ENCODE data around the gene EPS15. TPM values are rescaled to one million over a fixed set of nuclear protein-coding genes. Genes with fewer than 3 reads are reported as not detected.
A peak's percentile ranks its signal among the peaks of the same experiment; 100 is the strongest.

The EPS15 gene
- total and polyA plus RNA-seq, 8 donors, result 9.9 to 42.0 (median 25.3) TPM

DNA sequence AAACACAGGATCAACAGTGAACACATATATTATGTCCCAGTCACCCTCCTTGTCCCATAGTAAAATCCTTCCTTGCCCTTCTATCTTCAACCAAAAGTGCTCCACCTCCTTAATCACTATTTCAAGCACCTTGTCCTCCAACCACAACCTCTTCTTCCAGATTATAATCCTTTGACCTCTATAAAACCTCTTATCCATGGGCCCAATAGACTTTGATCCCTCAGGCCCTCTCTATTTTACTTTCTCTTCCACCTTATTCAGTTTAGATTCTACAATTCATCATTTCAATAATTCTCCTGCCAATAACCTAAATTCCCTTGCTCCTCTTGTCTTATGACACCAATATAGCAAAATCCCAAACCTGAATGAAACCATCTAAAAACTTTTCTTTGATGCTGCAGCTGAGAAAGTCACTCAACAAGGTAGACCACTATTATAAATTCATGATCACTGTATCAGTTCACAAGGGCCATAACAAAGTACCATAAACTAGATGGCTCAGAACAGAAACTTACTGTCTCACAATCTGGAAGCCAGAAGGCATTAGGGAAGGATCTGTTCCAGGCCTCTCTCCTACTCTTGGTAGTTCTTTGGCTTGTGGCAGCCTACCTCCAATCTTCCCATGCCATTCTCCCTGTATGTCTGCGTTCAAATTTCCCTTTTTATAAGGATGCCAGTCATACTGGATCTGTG, 24.8 kb downstream of the EPS15 start:
- Histone ChIP-seq H3K4me3 (no peak overlapping the region), H3K27ac (no peak overlapping the region), H3K9me3 (no peaks in the 10 kb centered on the region), H3K36me3 (no peaks in the 10 kb centered on the region), H3K4me1 (peaks cover 3 to 30% (median 11%) of the 10 kb centered on the region in 3 donors), H3K27me3 (no peaks in the 10 kb centered on the region)
- WGBS, 2 donors, result 89 to 91% methylated on average over 1 of the region's 1 CpG
- intact Hi-C loops (cut with DNase I), result no loop called here
- TF ChIP-seq, protein P1, sequence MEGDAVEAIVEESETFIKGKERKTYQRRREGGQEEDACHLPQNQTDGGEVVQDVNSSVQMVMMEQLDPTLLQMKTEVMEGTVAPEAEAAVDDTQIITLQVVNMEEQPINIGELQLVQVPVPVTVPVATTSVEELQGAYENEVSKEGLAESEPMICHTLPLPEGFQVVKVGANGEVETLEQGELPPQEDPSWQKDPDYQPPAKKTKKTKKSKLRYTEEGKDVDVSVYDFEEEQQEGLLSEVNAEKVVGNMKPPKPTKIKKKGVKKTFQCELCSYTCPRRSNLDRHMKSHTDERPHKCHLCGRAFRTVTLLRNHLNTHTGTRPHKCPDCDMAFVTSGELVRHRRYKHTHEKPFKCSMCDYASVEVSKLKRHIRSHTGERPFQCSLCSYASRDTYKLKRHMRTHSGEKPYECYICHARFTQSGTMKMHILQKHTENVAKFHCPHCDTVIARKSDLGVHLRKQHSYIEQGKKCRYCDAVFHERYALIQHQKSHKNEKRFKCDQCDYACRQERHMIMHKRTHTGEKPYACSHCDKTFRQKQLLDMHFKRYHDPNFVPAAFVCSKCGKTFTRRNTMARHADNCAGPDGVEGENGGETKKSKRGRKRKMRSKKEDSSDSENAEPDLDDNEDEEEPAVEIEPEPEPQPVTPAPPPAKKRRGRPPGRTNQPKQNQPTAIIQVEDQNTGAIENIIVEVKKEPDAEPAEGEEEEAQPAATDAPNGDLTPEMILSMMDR (IDR thresholded peaks at IDR 0.05), result no peak
- FAIRE-seq (no peak), ATAC-seq (no peak), DNase-seq (no peak)

DNA sequence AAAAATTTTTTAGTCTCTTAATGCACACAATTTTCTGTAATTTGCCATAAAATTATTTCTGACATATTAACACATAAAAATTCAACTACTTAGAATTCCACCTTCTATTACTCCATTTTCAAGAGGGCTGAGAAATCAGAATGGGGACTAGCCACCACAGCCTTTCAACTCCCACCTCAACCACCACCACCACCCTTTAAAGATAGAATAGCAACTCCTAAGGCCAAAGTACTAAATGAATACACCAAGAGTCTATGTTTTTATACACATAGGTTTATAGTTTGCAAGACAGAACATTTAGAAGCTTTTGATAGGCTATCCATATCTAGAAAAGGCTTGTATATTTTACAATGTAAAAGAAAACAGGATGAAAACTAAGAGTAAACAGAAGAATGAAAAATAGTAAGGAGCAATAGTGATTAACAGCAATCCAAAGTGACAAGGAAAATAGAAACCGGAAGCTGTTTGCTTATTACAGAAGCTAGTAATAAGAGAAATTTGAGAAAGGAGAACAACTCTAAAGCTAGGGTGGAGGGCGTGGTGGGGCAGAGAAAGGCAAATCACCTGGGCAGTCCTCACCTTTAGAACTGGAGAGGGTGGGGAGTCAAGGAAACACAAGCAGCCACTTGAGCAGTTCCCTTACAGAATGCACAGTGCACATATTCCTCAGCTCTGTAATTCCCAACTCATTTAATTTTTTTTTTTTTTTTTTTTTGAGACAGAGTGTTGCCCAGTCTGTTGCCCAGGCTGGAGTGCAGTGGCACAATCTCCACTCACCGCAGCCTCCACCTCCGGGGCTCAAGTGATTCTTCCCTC, 27.7 kb downstream of the EPS15 start:
- Histone ChIP-seq H3K27me3 (no peaks in the 10 kb centered on the region), H3K9me3 (no peaks in the 10 kb centered on the region), H3K4me1 (peaks cover 3 to 41% (median 11%) of the 10 kb centered on the region in 3 donors), H3K4me3 (no peak overlapping the region), H3K36me3 (no peaks in the 10 kb centered on the region), H3K27ac (no peak overlapping the region)
- WGBS, 2 donors, result 62 to 64% methylated on average over 4 of the region's 4 CpGs
- ATAC-seq, result peak in 3 of 4 donors; percentile 20 to 47 (median 46)
- no peak for DNase-seq
- TF ChIP-seq, protein P1 (IDR thresholded peaks at IDR 0.05), result no peak
- intact Hi-C loops (cut with DNase I), result no loop called here
- no peak for FAIRE-seq

DNA sequence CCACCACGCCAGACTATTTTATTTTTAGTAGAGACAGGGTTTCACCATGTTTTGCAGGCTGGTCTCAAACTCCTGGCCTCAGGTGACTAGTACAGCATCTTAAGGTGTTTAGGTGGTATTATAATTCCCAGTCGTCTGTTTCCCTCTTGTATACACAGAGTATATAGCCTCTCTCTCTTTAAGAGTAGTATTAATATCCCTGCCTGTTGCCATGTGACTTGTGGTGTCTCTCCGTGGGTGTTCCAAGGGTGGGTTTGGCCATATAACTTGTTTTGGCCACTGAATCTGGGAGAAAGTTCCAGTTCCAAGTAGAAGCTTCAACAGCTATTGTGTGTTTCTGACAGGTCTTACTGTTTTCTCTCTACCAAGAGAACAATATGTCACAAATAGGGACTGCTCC, 29.6 kb downstream of the EPS15 start:
- peaks cover 3 to 26% (median 3%) of the 10 kb centered on the region in 3 donors for H3K4me1 ChIP-seq
- WGBS, 2 donors, result 81 to 91% methylated on average over 3 of the region's 3 CpGs

DNA sequence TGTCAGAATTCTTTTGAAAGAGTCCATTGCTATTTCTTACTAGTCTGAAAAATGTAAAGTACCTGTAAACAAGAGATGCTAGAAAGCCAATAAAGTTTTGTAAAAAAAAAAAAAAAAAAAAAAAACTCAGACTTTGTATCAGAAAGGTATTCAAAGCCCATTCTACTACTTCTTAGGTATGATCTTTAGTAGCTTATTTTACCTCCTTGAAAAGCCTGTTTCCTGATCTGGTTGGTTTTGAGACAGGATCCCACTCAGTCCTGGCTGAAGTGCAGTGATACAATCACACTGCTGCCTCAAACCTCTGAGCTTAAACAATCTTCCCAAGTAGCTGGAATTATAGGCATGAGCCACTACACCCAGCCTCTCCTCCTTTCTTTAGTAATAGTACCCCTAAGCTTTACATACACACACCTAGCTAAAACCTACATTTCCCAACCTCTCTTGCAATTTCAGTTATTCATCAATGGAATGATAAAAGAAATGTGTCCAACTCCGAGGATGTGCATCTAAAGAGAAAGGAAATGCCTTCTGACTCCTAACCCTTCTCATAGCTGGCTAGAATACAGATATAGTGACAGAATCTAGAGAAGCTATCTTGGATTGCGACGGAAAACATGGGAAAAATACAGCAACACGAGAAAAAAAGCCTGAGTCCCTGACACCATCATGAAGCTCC, 30.6 kb downstream of the EPS15 start:
- H3K4me3 ChIP-seq, result no peak overlapping the region
- H3K27me3 ChIP-seq, result no peaks in the 10 kb centered on the region
- H3K9me3 ChIP-seq, result no peaks in the 10 kb centered on the region
- FAIRE-seq, result no peak
- no peak overlapping the region for H3K27ac ChIP-seq
- no peaks in the 10 kb centered on the region for H3K36me3 ChIP-seq
- 69 to 80% methylated on average over 4 of the region's 4 CpGs for WGBS, 2 donors
- ATAC-seq, result peak in 3 of 4 donors; percentile 7 to 38 (median 25)
- intact Hi-C loops (cut with DNase I), result no loop called here
- no peak for DNase-seq
- TF ChIP-seq, protein P1 (IDR thresholded peaks at IDR 0.05), result no peak
- peaks cover 3 to 25% (median 3%) of the 10 kb centered on the region in 3 donors for H3K4me1 ChIP-seq

More for the DNA sequence above, 29.6 kb downstream of the EPS15 start:
- Histone ChIP-seq H3K9me3 (no peaks in the 10 kb centered on the region), H3K27ac (no peak overlapping the region), H3K4me3 (no peak overlapping the region), H3K27me3 (no peaks in the 10 kb centered on the region), H3K36me3 (no peaks in the 10 kb centered on the region)
- intact Hi-C loops (cut with DNase I), result no loop called here
- FAIRE-seq (no peak), DNase-seq (no peak), ATAC-seq (no peak)
- TF ChIP-seq, protein P1 (IDR thresholded peaks at IDR 0.05), result no peak

Measured in pancreas (tissue), 10 donors.